D721Med (cell line): Measurements from ENCODE around the gene ZBTB49.
"Not testable (repeated sequence)": the region's sequence is repeated elsewhere in the genome, so short reads cannot be mapped to it uniquely, and the experiment has no call there.

Experiments used
- DNase-seq: peaks from one replicate; pipeline ENCODE4 v3.0.0; 2011; ENCODE audit warnings: low spot score; ENCODE audit not compliant: insufficient read length
- FAIRE-seq: peaks from 2 replicates; lab custom pipeline; 2011; peaks lifted over from hg19 to GRCh38; lab: Jason Lieb, UNC
- TF ChIP-seq, protein P1 (sequence below): IDR thresholded peaks from 2 replicates; pipeline ENCODE4 v1.5.1; 2012; ENCODE audit warnings: mild to moderate bottlenecking, control low read depth; ENCODE audit not compliant: insufficient read depth; ENCODE audit errors: missing control alignments

The ZBTB49 gene

DNA sequence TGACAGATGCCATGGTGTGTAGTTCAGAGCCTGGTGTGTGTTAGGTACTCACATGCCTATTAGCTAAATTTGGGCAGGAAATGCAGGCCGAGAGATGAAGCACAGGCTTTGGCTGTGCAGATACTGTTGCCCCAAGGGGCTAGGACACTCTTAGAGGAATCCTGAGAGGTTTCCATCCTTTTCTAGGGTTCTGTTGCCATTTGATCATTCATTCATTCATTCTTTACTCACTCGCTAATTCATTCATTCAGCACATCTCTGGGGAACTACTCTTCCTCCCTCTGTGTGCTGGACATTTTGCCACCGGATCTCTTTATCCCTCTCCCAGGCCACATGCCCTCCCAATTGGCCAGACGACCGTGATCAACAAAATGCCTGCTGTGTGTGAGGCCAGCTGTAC, 53.0 kb downstream of the ZBTB49 start:
- FAIRE-seq (no peak), DNase-seq (no peak)
- TF ChIP-seq, protein P1, sequence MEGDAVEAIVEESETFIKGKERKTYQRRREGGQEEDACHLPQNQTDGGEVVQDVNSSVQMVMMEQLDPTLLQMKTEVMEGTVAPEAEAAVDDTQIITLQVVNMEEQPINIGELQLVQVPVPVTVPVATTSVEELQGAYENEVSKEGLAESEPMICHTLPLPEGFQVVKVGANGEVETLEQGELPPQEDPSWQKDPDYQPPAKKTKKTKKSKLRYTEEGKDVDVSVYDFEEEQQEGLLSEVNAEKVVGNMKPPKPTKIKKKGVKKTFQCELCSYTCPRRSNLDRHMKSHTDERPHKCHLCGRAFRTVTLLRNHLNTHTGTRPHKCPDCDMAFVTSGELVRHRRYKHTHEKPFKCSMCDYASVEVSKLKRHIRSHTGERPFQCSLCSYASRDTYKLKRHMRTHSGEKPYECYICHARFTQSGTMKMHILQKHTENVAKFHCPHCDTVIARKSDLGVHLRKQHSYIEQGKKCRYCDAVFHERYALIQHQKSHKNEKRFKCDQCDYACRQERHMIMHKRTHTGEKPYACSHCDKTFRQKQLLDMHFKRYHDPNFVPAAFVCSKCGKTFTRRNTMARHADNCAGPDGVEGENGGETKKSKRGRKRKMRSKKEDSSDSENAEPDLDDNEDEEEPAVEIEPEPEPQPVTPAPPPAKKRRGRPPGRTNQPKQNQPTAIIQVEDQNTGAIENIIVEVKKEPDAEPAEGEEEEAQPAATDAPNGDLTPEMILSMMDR: no peak

DNA sequence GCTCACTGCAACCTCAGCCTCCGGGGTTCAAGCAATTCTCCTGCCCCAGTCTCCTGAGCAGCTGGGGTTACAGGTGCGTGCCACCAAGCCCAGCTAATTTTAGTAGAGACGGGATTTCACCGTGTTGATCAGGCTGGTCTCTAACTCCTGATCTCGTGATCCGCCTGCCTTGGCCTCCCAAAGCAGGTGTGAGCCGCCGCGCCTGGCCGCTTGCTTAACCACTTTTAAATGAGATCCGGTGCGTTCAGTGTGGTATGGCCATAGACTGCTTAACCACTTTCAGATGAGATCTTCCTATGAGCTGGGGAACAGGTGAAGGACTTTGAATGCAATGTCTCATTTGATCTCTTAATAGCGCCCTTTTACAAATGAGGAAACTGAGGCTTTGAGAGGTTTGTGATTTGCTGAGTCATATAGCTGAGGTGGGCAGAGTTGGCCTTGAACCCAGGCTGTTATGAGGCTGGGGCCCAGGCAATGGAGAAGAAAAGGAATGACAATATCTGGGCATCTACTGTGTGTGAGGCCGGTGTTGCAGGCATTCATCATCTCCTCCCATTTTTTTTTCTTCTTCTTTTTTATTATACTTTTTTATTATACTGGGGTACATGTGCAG, 55.0 kb downstream of the ZBTB49 start:
- DNase-seq (no peak), FAIRE-seq (no peak)
- TF ChIP-seq, protein P1: no peak

DNA sequence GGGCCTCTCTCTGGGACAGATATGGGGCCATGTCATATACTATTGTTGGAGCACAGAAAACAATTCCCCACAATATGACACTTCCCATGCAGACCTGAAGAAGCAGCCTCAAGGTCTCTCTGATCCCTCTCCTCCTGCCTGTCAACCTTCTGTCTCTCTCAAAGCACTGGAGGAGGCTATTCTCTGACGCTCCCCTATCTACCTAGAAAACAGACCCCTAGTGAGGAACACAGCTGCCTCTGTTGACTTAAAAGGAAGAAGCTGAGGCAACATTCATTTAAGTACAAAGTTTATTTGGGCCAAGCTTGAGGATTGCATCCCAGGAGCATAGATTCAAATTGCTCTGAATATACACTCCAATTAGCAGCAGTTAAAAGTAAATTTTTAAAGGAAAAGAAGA, 57.5 kb downstream of the ZBTB49 start:
- no peak for DNase-seq
- no peak for FAIRE-seq
- TF ChIP-seq, protein P1: no peak

DNA sequence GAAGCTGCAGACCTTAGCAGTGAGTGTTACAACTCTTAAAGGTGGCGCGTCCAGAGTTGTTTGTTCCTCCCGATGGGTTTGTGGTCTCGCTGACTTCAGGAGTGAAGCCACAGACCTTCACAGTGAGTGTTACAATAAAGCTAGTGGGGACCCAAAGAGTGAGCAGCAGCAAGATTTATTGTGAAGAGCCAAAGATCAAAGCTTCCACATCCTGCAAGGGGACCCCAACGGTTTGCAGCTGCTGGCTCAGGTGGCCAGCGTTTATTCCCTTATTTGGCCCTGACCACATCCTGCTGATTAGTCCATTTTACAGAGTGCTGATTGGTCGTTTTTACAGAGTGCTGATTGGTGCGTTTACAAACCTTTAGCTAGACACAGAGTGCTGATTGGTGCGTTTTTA, 58.5 kb downstream of the ZBTB49 start:
- not testable (repeated sequence) for DNase-seq, FAIRE-seq

DNA sequence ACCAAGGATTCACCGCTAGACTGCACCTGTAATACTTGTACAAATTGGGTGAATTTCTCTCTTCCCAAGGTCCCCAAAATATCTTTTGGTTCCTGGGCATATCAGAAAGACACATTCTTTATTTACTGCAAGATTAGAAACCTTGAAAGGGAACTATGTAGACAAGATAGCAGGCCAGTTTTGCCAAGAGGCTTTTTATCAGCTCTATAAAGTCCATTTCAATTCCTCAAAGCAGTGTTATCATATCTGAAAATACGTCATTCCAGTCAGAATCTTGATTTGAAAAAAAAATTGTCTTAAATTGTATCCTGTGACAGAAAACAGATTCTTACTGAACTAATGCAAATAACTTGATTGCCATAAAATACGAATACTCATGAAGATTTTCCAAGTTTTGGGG, 59.8 kb downstream of the ZBTB49 start:
- FAIRE-seq (no peak), DNase-seq (no peak)
- TF ChIP-seq, protein P1: no peak

DNA sequence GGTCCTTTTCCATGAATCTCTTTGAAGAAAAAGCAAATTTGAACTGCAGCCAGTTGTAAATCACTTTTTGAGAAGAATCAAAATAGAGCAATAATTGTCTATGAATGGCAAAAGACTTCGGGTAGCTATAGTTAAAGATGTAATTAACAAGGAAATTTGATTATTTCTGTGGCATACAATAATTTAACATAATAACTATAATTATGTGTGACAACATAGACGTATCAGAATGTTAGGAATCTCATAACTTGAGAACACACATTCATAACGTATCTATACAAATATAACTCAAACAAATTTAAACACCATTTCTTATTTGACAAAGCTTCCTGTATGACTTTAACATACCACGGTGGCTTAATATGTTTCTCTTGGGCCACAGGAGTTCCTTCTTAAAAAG, 60.9 kb downstream of the ZBTB49 start:
- DNase-seq: no peak
- FAIRE-seq: no peak
- TF ChIP-seq, protein P1: no peak

DNA sequence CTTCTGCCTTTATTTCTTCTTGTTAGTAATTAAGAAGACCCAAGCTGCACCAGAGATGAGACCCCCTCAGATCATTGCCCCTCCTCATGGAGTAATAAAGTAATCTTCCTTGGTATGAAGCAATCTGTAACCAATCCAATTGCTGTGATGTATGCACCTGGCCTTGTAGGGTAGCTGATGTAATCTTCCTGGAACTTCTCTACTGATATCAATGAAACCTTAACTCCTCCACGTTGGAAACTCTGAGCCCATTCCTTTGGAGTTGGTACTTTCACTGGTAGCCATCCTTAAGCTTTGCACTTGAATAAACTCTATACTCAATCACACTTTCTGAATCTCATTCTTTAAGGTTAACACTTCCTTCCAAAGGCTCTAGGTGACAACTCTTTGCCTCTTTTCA, 65.3 kb downstream of the ZBTB49 start:
- FAIRE-seq: no peak
- TF ChIP-seq, protein P1: no peak
- DNase-seq: no peak
